H1 (cell line): ENCODE results near the gene RFXAP. TPM values are rescaled to one million over a fixed set of nuclear protein-coding genes. Genes with fewer than 3 reads are reported as not detected.

Experiments
- GTF2F1 ChIP-seq: IDR thresholded peaks from 2 replicates; pipeline ENCODE4 v1.6.1; 2012; ENCODE audit warnings: low read depth, low read length, improper control_type of control experiment, borderline replicate concordance
- RFX5 ChIP-seq: IDR thresholded peaks from 2 replicates; pipeline ENCODE4 v1.6.1; 2011; ENCODE audit warnings: low read depth, low read length, improper control_type of control experiment, borderline replicate concordance
- RXRA ChIP-seq: IDR thresholded peaks from 2 replicates; pipeline ENCODE4 v1.6.1; 2011; ENCODE audit warnings: low read depth, mild to moderate bottlenecking, low read length, moderate library complexity; ENCODE audit not compliant: insufficient read depth
- TBP ChIP-seq: IDR thresholded peaks from 2 replicates; pipeline ENCODE4 v1.6.1; 2011; ENCODE audit warnings: low read depth, low read length, improper control_type of control experiment
- polyA plus RNA-seq, 7 experiments: library from polyadenylated mRNA; depleted of rRNA in 3 of 7; stranded (reverse) in 5 of 7; unstranded in 2 of 7; fragments of >200 nt in 5 of 7; fragments of 200-250 nt in 2 of 7; gene quantifications; 1 replicate in 5 of 7; 2 replicates in 1 of 7; 4 replicates in 1 of 7; pipeline versions ENCODE4 v1.2.1 to v1.2.3, GENCODE V29; 2011 to 2013; ENCODE audit warnings: missing spikeins in 2 of 7, mixed read lengths in 2 of 7
- total RNA-seq: library from RNA; stranded (reverse); fragmentation: NEBNext Ultra II Directional; extraction: Animal tissue kit (Norgen Biotek cat#: 25700); gene quantifications from 2 replicates; pipeline ENCODE4 v1.2.1, GENCODE V29; 2021
- TF ChIP-seq, protein P1 (sequence below): fragments of 300-600 bp; sonication (generic); IDR thresholded peaks from 2 replicates; pipeline ENCODE4 v1.7.1; 2012; ENCODE audit warnings: low read length, moderate library complexity, mild to moderate bottlenecking, inconsistent platforms; ENCODE audit not compliant: insufficient replicate concordance

The RFXAP gene
- total and polyA plus RNA-seq, 2 of the 8 experiments (the other 6 are each of a cell fraction or from before 2014, with no cell fraction given): 5.2 to 11.5 TPM

DNA sequence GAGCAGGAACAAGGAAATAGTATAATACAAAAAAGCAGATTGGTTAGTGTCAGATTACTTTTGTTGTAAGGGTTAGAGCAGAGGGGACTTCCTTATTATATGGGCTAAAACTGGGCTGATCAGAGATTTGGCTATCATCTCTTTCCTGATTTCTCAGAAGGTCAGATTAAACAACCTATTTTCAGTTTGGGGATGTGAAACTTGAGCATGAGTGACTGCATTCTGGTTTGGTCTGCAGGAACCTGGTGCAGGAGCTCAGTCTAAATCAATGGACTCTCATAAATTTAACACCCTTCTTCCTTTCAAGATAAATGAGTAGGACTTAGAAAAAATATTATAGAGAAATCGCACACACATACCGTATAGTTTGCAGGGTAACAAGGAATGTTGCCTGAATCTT, 12.9 kb upstream of the RFXAP start (continued):
- TF ChIP-seq, protein P1, sequence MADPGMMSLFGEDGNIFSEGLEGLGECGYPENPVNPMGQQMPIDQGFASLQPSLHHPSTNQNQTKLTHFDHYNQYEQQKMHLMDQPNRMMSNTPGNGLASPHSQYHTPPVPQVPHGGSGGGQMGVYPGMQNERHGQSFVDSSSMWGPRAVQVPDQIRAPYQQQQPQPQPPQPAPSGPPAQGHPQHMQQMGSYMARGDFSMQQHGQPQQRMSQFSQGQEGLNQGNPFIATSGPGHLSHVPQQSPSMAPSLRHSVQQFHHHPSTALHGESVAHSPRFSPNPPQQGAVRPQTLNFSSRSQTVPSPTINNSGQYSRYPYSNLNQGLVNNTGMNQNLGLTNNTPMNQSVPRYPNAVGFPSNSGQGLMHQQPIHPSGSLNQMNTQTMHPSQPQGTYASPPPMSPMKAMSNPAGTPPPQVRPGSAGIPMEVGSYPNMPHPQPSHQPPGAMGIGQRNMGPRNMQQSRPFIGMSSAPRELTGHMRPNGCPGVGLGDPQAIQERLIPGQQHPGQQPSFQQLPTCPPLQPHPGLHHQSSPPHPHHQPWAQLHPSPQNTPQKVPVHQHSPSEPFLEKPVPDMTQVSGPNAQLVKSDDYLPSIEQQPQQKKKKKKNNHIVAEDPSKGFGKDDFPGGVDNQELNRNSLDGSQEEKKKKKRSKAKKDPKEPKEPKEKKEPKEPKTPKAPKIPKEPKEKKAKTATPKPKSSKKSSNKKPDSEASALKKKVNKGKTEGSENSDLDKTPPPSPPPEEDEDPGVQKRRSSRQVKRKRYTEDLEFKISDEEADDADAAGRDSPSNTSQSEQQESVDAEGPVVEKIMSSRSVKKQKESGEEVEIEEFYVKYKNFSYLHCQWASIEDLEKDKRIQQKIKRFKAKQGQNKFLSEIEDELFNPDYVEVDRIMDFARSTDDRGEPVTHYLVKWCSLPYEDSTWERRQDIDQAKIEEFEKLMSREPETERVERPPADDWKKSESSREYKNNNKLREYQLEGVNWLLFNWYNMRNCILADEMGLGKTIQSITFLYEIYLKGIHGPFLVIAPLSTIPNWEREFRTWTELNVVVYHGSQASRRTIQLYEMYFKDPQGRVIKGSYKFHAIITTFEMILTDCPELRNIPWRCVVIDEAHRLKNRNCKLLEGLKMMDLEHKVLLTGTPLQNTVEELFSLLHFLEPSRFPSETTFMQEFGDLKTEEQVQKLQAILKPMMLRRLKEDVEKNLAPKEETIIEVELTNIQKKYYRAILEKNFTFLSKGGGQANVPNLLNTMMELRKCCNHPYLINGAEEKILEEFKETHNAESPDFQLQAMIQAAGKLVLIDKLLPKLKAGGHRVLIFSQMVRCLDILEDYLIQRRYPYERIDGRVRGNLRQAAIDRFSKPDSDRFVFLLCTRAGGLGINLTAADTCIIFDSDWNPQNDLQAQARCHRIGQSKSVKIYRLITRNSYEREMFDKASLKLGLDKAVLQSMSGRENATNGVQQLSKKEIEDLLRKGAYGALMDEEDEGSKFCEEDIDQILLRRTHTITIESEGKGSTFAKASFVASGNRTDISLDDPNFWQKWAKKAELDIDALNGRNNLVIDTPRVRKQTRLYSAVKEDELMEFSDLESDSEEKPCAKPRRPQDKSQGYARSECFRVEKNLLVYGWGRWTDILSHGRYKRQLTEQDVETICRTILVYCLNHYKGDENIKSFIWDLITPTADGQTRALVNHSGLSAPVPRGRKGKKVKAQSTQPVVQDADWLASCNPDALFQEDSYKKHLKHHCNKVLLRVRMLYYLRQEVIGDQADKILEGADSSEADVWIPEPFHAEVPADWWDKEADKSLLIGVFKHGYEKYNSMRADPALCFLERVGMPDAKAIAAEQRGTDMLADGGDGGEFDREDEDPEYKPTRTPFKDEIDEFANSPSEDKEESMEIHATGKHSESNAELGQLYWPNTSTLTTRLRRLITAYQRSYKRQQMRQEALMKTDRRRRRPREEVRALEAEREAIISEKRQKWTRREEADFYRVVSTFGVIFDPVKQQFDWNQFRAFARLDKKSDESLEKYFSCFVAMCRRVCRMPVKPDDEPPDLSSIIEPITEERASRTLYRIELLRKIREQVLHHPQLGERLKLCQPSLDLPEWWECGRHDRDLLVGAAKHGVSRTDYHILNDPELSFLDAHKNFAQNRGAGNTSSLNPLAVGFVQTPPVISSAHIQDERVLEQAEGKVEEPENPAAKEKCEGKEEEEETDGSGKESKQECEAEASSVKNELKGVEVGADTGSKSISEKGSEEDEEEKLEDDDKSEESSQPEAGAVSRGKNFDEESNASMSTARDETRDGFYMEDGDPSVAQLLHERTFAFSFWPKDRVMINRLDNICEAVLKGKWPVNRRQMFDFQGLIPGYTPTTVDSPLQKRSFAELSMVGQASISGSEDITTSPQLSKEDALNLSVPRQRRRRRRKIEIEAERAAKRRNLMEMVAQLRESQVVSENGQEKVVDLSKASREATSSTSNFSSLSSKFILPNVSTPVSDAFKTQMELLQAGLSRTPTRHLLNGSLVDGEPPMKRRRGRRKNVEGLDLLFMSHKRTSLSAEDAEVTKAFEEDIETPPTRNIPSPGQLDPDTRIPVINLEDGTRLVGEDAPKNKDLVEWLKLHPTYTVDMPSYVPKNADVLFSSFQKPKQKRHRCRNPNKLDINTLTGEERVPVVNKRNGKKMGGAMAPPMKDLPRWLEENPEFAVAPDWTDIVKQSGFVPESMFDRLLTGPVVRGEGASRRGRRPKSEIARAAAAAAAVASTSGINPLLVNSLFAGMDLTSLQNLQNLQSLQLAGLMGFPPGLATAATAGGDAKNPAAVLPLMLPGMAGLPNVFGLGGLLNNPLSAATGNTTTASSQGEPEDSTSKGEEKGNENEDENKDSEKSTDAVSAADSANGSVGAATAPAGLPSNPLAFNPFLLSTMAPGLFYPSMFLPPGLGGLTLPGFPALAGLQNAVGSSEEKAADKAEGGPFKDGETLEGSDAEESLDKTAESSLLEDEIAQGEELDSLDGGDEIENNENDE: no peak
- TF ChIP-seq GTF2F1: no peak
- TF ChIP-seq RXRA: no peak
- TF ChIP-seq RFX5: no peak
- no peak for TF ChIP-seq TBP
